ENCODE measurements around the gene BCL2. TPM values are rescaled to one million over a fixed set of nuclear protein-coding genes. Genes with fewer than 3 reads are reported as not detected.

Gene BCL2
- total and polyA plus RNA-seq, 9 of the 15 experiments (the other 6 are each of a cell fraction or from before 2014, with no cell fraction given): 0.10 to 1.1 (median 0.65) TPM

DNA sequence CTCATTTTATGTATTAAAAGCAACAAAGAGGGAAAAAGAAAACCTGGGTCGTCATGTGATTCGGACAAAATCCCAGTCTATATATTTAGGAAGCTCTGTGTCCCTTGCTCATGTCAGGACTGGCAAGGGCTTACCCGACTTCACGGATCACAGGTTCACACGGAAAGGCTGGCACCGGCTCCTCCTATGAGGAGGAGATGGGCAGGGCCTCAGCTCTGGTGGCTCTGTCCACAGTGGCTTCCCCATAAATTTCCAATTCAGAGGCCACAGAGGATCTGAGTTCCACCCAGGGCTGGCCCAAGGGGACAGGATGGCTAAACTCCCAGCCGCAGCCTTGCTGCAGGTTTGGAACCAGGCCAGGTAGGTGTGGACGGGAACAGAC is 186.8 kb downstream of the BCL2 start (continued):
- TF ChIP-seq, protein P1, sequence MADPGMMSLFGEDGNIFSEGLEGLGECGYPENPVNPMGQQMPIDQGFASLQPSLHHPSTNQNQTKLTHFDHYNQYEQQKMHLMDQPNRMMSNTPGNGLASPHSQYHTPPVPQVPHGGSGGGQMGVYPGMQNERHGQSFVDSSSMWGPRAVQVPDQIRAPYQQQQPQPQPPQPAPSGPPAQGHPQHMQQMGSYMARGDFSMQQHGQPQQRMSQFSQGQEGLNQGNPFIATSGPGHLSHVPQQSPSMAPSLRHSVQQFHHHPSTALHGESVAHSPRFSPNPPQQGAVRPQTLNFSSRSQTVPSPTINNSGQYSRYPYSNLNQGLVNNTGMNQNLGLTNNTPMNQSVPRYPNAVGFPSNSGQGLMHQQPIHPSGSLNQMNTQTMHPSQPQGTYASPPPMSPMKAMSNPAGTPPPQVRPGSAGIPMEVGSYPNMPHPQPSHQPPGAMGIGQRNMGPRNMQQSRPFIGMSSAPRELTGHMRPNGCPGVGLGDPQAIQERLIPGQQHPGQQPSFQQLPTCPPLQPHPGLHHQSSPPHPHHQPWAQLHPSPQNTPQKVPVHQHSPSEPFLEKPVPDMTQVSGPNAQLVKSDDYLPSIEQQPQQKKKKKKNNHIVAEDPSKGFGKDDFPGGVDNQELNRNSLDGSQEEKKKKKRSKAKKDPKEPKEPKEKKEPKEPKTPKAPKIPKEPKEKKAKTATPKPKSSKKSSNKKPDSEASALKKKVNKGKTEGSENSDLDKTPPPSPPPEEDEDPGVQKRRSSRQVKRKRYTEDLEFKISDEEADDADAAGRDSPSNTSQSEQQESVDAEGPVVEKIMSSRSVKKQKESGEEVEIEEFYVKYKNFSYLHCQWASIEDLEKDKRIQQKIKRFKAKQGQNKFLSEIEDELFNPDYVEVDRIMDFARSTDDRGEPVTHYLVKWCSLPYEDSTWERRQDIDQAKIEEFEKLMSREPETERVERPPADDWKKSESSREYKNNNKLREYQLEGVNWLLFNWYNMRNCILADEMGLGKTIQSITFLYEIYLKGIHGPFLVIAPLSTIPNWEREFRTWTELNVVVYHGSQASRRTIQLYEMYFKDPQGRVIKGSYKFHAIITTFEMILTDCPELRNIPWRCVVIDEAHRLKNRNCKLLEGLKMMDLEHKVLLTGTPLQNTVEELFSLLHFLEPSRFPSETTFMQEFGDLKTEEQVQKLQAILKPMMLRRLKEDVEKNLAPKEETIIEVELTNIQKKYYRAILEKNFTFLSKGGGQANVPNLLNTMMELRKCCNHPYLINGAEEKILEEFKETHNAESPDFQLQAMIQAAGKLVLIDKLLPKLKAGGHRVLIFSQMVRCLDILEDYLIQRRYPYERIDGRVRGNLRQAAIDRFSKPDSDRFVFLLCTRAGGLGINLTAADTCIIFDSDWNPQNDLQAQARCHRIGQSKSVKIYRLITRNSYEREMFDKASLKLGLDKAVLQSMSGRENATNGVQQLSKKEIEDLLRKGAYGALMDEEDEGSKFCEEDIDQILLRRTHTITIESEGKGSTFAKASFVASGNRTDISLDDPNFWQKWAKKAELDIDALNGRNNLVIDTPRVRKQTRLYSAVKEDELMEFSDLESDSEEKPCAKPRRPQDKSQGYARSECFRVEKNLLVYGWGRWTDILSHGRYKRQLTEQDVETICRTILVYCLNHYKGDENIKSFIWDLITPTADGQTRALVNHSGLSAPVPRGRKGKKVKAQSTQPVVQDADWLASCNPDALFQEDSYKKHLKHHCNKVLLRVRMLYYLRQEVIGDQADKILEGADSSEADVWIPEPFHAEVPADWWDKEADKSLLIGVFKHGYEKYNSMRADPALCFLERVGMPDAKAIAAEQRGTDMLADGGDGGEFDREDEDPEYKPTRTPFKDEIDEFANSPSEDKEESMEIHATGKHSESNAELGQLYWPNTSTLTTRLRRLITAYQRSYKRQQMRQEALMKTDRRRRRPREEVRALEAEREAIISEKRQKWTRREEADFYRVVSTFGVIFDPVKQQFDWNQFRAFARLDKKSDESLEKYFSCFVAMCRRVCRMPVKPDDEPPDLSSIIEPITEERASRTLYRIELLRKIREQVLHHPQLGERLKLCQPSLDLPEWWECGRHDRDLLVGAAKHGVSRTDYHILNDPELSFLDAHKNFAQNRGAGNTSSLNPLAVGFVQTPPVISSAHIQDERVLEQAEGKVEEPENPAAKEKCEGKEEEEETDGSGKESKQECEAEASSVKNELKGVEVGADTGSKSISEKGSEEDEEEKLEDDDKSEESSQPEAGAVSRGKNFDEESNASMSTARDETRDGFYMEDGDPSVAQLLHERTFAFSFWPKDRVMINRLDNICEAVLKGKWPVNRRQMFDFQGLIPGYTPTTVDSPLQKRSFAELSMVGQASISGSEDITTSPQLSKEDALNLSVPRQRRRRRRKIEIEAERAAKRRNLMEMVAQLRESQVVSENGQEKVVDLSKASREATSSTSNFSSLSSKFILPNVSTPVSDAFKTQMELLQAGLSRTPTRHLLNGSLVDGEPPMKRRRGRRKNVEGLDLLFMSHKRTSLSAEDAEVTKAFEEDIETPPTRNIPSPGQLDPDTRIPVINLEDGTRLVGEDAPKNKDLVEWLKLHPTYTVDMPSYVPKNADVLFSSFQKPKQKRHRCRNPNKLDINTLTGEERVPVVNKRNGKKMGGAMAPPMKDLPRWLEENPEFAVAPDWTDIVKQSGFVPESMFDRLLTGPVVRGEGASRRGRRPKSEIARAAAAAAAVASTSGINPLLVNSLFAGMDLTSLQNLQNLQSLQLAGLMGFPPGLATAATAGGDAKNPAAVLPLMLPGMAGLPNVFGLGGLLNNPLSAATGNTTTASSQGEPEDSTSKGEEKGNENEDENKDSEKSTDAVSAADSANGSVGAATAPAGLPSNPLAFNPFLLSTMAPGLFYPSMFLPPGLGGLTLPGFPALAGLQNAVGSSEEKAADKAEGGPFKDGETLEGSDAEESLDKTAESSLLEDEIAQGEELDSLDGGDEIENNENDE (IDR thresholded peaks at IDR 0.05; ENCODE audit: low read depth, low read length): no peak
- TF ChIP-seq RBM25 (IDR thresholded peaks at IDR 0.05; ENCODE audit: low read depth, low read length, severe bottlenecking): no peak
- TF ChIP-seq, protein P2, sequence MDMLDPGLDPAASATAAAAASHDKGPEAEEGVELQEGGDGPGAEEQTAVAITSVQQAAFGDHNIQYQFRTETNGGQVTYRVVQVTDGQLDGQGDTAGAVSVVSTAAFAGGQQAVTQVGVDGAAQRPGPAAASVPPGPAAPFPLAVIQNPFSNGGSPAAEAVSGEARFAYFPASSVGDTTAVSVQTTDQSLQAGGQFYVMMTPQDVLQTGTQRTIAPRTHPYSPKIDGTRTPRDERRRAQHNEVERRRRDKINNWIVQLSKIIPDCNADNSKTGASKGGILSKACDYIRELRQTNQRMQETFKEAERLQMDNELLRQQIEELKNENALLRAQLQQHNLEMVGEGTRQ (CRISPR knock-in tag; IDR thresholded peaks at IDR 0.05): no peak
- TF ChIP-seq POLR2H (tag; IDR thresholded peaks at IDR 0.05; ENCODE audit: low read depth): no peak
- TF ChIP-seq ERF (CRISPR knock-in tag; IDR thresholded peaks at IDR 0.05): no peak
- TF ChIP-seq ZFX (CRISPR knock-in tag; IDR thresholded peaks at IDR 0.05): no peak
- TF ChIP-seq ZFP30 (CRISPR knock-in tag; IDR thresholded peaks at IDR 0.05; ENCODE audit: borderline replicate concordance): no peak
- TF ChIP-seq, protein P3, sequence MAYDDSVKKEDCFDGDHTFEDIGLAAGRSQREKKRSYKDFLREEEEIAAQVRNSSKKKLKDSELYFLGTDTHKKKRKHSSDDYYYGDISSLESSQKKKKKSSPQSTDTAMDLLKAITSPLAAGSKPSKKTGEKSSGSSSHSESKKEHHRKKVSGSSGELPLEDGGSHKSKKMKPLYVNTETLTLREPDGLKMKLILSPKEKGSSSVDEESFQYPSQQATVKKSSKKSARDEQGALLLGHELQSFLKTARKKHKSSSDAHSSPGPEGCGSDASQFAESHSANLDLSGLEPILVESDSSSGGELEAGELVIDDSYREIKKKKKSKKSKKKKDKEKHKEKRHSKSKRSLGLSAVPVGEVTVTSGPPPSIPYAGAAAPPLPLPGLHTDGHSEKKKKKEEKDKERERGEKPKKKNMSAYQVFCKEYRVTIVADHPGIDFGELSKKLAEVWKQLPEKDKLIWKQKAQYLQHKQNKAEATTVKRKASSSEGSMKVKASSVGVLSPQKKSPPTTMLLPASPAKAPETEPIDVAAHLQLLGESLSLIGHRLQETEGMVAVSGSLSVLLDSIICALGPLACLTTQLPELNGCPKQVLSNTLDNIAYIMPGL (CRISPR knock-in tag; IDR thresholded peaks at IDR 0.05): no peak
- no peak for TF ChIP-seq JUN (IDR thresholded peaks at IDR 0.05; ENCODE audit: borderline replicate concordance, low read depth, low read length)
- no peak for TF ChIP-seq JUN (CRISPR knock-in tag; IDR thresholded peaks at IDR 0.05; ENCODE audit: borderline replicate concordance)
- TF ChIP-seq, protein P4, sequence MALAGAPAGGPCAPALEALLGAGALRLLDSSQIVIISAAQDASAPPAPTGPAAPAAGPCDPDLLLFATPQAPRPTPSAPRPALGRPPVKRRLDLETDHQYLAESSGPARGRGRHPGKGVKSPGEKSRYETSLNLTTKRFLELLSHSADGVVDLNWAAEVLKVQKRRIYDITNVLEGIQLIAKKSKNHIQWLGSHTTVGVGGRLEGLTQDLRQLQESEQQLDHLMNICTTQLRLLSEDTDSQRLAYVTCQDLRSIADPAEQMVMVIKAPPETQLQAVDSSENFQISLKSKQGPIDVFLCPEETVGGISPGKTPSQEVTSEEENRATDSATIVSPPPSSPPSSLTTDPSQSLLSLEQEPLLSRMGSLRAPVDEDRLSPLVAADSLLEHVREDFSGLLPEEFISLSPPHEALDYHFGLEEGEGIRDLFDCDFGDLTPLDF (CRISPR knock-in tag; IDR thresholded peaks at IDR 0.05): no peak

Data from K562 (cell line).